ENCODE data around the gene ARFRP1.
A peak's percentile ranks its signal among the peaks of the same experiment; 100 is the strongest.

ARFRP1 gene

GRCh38 chr20:63690003-63690897 is 17.5 kb downstream of the ARFRP1 start:
- no peak for DNase-seq

- no peak for DNase-seq
Observed at GRCh38 chr20:63689046-63690002, 18.5 kb downstream of the ARFRP1 start.

DNA sequence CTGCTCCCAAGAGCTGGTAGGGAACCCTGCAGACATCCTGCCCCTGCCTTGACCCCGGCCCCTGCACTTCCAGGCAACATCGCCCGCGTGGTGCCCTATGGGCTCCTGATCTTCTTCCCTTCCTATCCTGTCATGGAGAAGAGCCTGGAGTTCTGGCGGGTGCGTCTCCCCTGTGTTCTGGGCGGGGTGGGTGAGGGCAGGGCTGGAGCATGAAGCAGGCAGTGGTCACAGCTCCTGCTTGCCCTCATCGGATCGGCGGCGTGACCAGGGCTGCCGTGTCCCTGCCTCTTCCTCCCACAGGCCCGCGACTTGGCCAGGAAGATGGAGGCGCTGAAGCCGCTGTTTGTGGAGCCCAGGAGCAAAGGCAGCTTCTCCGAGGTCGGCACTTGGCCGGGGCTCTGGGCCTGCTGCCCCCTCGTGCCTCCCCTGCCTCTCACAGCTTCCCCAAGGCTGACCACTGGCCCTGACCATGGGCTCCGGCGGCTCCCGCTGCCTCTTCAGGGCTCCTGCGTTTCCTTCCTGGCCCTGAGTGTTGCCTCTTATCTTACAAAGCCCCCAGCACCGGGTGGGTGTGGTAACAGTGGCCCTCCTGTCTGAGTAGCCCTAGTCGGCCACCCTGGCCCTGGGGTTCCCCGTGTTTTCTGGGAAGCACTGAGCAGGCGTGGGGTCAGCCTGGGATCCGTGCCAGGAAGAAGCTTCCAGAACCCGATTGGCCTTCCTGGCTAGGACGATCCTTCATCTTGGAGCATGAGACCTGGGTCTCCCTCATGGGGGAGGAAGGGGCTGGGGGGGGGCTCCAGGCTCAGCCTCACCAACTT is 19.3 kb downstream of the ARFRP1 start:
- DNase-seq = no peak

DNA sequence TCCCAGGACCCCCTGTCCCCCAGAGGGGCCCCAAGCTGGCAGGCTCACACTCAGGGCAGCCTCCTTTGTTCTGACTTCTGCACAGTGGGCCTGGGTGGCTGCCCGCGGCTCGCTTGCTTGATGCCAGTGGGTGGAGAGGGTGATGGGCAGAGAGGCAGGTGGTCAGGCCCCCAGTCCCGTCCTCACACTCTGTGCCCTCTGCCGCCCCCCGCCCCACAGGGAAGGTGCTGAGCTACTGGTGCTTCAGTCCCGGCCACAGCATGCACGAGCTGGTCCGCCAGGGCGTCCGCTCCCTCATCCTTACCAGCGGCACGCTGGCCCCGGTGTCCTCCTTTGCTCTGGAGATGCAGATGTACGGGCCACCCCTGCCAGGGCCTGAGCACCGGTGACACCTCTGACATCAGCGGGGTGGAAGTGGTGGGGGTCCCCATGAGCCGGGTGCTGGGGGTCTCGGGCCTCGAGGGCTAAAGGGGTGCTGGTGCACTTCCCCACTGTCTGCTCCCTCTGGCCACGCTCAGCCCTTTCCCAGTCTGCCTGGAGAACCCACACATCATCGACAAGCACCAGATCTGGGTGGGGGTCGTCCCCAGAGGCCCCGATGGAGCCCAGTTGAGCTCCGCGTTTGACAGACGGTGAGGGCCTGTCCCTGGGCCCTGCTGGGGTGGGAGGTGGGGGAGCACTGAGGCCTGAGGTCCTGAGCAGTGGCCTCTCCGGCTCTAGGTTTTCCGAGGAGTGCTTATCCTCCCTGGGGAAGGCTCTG is 20.2 kb downstream of the ARFRP1 start:
- DNase-seq = no peak

DNA sequence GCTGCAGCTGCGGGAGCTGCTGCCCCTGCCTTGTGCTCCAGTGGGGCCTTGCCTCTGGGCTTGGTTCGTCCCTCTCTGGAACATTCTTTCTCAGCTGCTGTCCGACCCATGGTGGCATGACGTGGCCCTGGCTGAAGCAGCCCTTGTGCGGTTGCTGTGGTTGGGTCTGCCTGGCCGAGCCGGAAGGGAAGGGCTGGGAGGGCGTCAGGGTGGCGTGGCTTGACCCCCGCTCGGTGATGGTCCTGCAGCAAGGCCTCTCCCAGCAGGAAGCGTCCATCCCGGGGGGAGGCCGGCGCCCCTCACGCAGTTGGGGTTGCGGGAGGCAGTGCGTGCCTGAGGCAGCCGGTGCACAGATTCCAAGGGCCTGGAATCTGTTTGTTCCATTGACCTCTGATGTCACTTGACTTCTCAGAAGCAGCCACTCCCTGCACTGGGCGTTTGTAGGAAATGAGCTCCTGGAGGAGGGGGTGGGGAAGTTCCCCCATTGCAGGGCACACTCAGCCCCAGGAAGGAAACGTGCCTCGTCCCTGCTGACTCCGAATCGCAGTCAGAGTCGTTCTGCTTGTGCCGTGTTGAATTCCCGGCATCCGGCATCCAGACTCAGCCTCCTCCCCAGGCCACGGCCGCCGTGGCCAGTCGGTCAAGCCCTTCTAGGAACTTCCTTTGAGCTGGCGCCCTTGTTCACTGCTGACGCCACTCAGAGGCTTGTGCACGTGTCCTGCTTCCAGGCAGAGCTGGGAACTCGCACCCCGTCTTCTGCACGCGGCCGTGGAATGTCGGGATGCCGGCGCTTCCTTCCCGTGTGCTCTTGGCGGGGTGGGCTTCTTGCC is 21.1 kb downstream of the ARFRP1 start:
- peak; percentile 62 to 84 for DNase-seq

GRCh38 chr20:63686094-63686491 is 21.7 kb downstream of the ARFRP1 start:
- DNase-seq = no peak

DNA sequence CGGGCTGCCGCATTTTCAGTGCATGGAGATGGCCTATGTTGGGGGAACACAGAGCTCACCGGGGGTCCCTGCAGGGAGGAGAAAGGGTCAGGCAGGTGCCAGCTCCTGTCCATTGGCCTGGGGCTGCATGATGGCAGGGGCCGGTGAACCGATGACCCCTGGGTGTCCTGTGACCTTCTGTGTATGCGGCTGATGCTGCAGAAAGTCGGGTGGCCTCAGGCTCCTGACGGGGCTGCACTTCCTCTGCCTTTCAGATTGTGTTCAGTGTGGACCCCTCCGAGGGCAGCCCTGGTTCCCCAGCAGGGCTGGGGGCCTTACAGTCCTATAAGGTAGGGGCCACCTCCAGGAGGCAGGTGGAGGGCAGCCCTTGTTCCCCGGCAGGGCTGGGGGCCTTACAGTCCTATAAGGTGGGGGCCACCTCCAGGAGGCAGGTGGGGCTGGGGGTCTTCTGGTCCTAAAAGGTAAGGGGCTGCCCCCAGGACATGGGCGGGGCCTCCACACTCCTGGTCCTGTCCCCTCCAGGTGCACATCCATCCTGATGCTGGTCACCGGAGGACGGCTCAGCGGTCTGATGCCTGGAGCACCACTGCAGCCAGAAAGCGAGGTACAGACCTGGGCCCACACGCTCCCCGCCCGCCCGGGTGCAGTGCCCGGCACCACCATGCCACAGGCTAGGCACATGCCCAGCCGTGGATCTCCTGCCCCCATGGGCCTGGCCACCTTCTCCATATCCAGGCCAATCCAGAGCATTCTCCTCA is 22.3 kb downstream of the ARFRP1 start:
- DNase-seq = no peak

GRCh38 chr20:63682384-63683139 is 25.2 kb downstream of the ARFRP1 start:
- DNase-seq = no peak

- DNase-seq = no peak
Observed at GRCh38 chr20:63681609-63682142, 26.1 kb downstream of the ARFRP1 start.

- DNase-seq = no peak
Observed at GRCh38 chr20:63680857-63681608, 26.7 kb downstream of the ARFRP1 start.

- no peak for DNase-seq
Observed at GRCh38 chr20:63680427-63680826, 27.3 kb downstream of the ARFRP1 start.

GRCh38 chr20:63679799-63680305 is 27.9 kb downstream of the ARFRP1 start:
- DNase-seq = no peak

DNA sequence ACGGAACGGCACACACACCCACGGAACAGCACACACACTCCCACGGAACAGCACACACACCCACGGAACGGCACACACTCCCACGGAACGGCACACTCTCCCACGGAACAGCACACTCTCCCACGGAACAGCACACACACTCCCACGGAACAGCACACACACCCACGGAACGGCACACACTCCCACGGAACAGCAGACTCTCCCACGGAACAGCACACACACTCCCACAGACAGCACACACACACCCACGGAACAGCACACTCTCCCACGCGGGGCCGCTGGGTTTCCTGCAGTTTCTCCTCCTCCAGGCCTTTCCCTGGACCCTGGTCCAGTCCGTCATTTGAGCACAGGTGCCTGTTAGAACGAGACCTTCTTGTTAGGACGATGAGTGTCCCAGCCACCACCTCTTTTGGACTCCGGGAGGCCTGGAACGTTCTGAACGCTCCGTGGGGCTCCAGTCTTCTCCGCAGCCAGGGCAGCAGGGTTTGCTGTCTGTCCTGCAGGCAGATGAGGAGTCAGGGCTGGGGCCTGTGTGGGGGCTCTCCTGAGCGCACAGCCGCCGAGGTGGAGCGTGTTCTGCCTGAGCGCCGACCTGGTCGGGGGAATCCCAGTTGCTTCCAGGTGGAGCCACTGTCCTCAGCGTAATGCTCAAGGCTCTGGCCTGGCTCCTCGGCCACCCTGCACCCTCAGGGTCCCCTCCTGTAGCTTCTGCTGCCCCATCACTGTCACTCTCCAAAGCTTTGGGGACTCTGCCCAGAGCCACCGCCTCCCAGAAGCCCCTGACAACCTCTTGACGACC is 28.9 kb downstream of the ARFRP1 start:
- no peak for DNase-seq

DNA sequence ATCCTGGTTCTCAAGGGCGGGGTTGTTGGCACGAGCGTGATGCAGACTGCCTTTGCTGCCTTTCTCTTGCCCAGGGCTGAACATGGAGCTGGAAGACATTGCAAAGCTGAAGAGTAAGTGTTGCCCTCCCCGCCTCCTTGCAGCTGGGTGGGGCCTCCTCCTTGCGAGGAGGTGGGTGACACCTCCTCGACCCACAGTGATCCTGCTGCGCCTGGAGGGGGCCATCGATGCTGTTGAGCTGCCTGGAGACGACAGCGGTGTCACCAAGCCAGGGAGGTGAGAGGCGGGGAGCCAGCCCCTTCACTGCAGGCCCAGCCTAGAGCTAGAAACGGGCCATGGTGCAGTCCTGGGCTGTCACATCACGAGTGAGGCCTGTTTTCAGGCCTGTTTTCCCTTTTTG is 29.7 kb downstream of the ARFRP1 start:
- no peak for DNase-seq

DNA sequence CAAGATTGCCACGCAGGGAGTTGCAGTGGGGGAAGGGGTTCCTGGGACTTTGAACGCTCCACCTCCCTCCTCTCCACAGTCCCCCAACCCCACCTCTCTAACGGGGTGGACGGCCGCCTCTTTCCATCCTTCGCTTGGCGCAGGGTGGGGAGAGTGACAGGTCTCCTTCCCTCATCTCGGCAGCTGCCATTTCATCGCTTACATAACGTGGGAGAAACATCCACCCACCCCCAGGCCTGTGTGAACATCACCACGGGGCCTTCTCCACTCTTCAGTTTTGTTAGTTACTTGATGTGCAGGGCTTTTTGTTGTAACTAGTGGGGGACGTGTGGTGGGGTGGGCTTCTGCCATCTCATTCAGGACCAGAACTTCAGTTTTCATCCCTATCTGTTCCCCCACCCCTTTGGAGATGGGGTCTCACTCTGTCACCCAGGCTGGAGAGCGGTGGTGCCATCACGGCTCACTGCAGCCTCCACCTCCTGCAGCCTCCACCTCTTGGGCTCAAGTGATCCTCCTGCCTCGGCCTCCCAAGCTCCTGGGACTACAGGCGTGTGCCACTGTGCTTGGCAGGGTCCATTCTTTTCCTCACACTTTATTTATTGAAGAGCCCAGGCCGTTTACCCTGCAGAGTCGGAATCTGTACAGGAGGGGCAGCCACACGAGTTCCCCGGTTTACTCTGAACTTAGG is 32.0 kb downstream of the ARFRP1 start:
- DNase-seq = no peak

GRCh38 chr20:63673951-63674350 is 33.8 kb downstream of the ARFRP1 start:
- no peak for DNase-seq

DNA sequence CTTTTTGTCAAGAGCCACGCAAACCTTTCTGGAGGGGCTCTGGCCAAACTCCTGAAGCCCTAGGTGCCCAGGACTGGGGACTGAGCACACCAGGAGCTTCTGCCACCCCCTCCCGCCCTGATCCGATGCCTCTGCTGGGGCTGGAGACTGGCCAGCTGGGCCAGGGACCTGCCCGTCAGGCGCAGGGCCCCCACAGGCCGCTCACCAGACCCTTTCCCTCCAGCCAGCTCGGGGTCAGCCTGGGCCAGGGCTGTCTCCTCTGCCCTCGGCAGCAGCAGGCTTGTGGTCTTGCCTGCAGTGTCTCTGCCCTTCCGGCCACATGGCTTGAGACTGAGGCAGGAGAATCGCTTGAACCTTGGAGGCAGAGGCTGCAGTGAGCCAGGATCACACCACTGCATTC is 35.1 kb downstream of the ARFRP1 start:
- no peak for DNase-seq
